Astrocyte (in vitro differentiated cells and primary cell): ENCODE measurements around the gene PSAP. TPM values are rescaled to one million over a fixed set of nuclear protein-coding genes. Genes with fewer than 3 reads are reported as not detected.

Source experiments
- DNase-seq: peaks from one replicate; pipeline ENCODE4 v3.0.0-alpha.2; 2010; ENCODE audit warnings: low read depth
- FAIRE-seq: peaks from 2 replicates; lab custom pipeline; 2011; peaks lifted over from hg19 to GRCh38; lab: Jason Lieb, UNC
- H2AFZ ChIP-seq: 2 replicates; pipeline ENCODE4 v1.6.0; 2012; ENCODE audit warnings: low read depth, low read length, inconsistent platforms
- H3K27ac ChIP-seq: 2 replicates; pipeline ENCODE4 v1.5.1; 2011; ENCODE audit warnings: low read depth, low read length, inconsistent platforms
- H3K27me3 ChIP-seq: 2 replicates; pipeline ENCODE4 v1.6.0; 2011; ENCODE audit warnings: low read length, inconsistent platforms; ENCODE audit not compliant: insufficient read depth
- H3K36me3 ChIP-seq: 2 replicates; pipeline ENCODE4 v1.5.1; 2011; ENCODE audit warnings: low read length, inconsistent platforms; ENCODE audit not compliant: insufficient read depth
- H3K4me1 ChIP-seq: 2 replicates; pipeline ENCODE4 v1.5.1; 2011; ENCODE audit warnings: low read length, inconsistent platforms; ENCODE audit not compliant: insufficient read depth
- H3K4me2 ChIP-seq: 2 replicates; pipeline ENCODE4 v1.6.0; 2012; ENCODE audit warnings: low read length, inconsistent platforms
- H3K4me3 ChIP-seq: 2 replicates; pipeline ENCODE4 v1.5.1; 2011; ENCODE audit warnings: low read depth, mild to moderate bottlenecking, low read length, inconsistent platforms; ENCODE audit not compliant: insufficient read depth
- H3K79me2 ChIP-seq: 2 replicates; pipeline ENCODE4 v1.6.0; 2012; ENCODE audit warnings: mild to moderate bottlenecking, low read length, inconsistent platforms; ENCODE audit not compliant: insufficient read depth
- H3K9ac ChIP-seq: 2 replicates; pipeline ENCODE4 v1.6.0; 2012; ENCODE audit warnings: mild to moderate bottlenecking, low read length, inconsistent platforms
- H3K9me3 ChIP-seq: 2 replicates; pipeline ENCODE4 v1.5.1; 2012; ENCODE audit warnings: low read depth, mild to moderate bottlenecking, low read length, inconsistent platforms; ENCODE audit not compliant: insufficient read depth
- H4K20me1 ChIP-seq: 2 replicates; pipeline ENCODE4 v1.6.0; 2012; ENCODE audit warnings: low read length, inconsistent platforms; ENCODE audit not compliant: insufficient read depth
- H3K27ac Mint-ChIP-seq: one replicate; pipeline ENCODE4 v1.8.0; 2021; ENCODE audit warnings: mild to moderate bottlenecking, mixed read lengths; ENCODE audit not compliant: unreplicated experiment
- H3K27me3 Mint-ChIP-seq: one replicate; pipeline ENCODE4 v1.8.0; 2021; ENCODE audit warnings: low read depth, mixed read lengths; ENCODE audit not compliant: unreplicated experiment
- H3K36me3 Mint-ChIP-seq: one replicate; pipeline ENCODE4 v1.8.0; 2021; ENCODE audit warnings: low read depth, mixed read lengths; ENCODE audit not compliant: unreplicated experiment
- H3K4me1 Mint-ChIP-seq: one replicate; pipeline ENCODE4 v1.8.0; 2021; ENCODE audit warnings: low read depth, mixed read lengths; ENCODE audit not compliant: unreplicated experiment
- H3K4me3 Mint-ChIP-seq: one replicate; pipeline ENCODE4 v1.8.0; 2021; ENCODE audit warnings: mild to moderate bottlenecking, moderate library complexity, mixed read lengths; ENCODE audit not compliant: unreplicated experiment
- H3K9me3 Mint-ChIP-seq: one replicate; pipeline ENCODE4 v1.8.0; 2021; ENCODE audit warnings: mild to moderate bottlenecking, mixed read lengths; ENCODE audit not compliant: unreplicated experiment
- EZH2 ChIP-seq: IDR thresholded peaks from 2 replicates; pipeline ENCODE4 v1.6.1; 2012; ENCODE audit warnings: mild to moderate bottlenecking, low read length, inconsistent platforms; ENCODE audit not compliant: insufficient read depth
- total RNA-seq: library from RNA; stranded (reverse); gene quantifications from 2 replicates; pipeline ENCODE4 v1.2.1, GENCODE V29; 2021
- TF ChIP-seq, protein P1 (sequence below): IDR thresholded peaks from 2 replicates; pipeline ENCODE4 v1.5.1; 2011; ENCODE audit warnings: low read depth, mild to moderate bottlenecking, inconsistent platforms, low read length, moderate library complexity; ENCODE audit not compliant: insufficient read depth

The PSAP gene
- total RNA-seq, 1 donor from 2014 or later: 1,120 TPM

DNA sequence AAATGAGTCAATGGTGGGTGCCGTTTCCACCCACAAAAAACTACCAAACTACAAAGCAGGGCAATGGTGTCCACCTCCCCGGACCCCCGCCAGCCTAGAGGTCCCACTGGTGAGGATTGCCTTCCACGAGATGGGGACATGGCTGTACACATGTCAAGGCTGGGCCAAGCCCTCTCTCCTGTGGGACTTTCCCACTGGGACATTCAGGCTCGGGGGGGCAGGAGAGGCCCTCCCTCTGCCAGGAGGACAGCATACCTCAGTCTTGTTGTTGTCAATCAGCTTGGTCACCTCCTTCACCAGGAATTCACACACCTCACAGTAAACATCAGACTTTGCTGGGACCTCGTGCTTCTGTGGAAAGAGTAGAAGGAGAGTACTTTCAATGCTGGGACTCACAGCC is 31.1 kb downstream of the PSAP start:
- Mint-ChIP-seq H3K36me3 (peaks cover 35% of the 10 kb centered on the region), H3K27ac (no peak overlapping the region), H3K4me1 (peaks cover 17% of the 10 kb centered on the region), H3K27me3 (no peaks in the 10 kb centered on the region), H3K9me3 (no peaks in the 10 kb centered on the region), H3K4me3 (no peak overlapping the region)
- peaks cover 9% of the 10 kb centered on the region for H3K4me1 ChIP-seq
- H3K79me2 ChIP-seq: no peaks in the 10 kb centered on the region
- DNase-seq (no peak), FAIRE-seq (no peak)
- H3K4me2 ChIP-seq: no peak overlapping the region
- H4K20me1 ChIP-seq: peaks cover 95% of the 10 kb centered on the region
- TF ChIP-seq, protein P1, sequence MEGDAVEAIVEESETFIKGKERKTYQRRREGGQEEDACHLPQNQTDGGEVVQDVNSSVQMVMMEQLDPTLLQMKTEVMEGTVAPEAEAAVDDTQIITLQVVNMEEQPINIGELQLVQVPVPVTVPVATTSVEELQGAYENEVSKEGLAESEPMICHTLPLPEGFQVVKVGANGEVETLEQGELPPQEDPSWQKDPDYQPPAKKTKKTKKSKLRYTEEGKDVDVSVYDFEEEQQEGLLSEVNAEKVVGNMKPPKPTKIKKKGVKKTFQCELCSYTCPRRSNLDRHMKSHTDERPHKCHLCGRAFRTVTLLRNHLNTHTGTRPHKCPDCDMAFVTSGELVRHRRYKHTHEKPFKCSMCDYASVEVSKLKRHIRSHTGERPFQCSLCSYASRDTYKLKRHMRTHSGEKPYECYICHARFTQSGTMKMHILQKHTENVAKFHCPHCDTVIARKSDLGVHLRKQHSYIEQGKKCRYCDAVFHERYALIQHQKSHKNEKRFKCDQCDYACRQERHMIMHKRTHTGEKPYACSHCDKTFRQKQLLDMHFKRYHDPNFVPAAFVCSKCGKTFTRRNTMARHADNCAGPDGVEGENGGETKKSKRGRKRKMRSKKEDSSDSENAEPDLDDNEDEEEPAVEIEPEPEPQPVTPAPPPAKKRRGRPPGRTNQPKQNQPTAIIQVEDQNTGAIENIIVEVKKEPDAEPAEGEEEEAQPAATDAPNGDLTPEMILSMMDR: no peak
- no peak for TF ChIP-seq EZH2
- H3K9ac ChIP-seq: no peak overlapping the region
- no peak overlapping the region for H3K4me3 ChIP-seq
- no peaks in the 10 kb centered on the region for H3K9me3 ChIP-seq
- peaks cover 54% of the 10 kb centered on the region for H3K36me3 ChIP-seq
- no peak overlapping the region for H2AFZ ChIP-seq
- no peaks in the 10 kb centered on the region for H3K27me3 ChIP-seq
- H3K27ac ChIP-seq: no peak overlapping the region

DNA sequence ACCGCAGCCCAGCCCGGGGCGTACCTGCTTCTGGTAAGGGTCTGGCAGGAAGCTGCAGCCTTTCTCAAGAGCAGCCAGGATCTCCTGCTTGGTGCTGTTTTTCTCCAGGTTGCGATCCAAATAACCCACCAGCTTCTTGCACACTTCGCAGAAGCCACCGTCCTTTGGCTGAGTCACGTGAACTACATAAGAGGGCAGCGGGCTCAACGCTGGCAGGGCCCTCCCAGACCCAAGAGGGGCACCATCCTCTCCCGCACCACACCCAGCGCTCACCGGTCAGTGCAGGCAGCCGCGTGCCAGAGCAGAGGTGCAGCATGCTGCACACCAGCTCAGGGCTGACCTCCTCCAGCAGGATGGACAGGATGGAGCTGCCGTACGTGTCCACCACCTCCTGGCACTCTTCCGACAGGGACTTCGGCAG is 31.6 kb downstream of the PSAP start:
- Histone ChIP-seq H2AFZ (no peak overlapping the region), H3K27ac (no peak overlapping the region), H3K9ac (no peak overlapping the region), H3K36me3 (peaks cover 49% of the 10 kb centered on the region), H3K27me3 (no peaks in the 10 kb centered on the region), H3K4me3 (no peak overlapping the region), H3K4me1 (peaks cover 9% of the 10 kb centered on the region), H3K9me3 (no peaks in the 10 kb centered on the region), H3K4me2 (no peak overlapping the region), H3K79me2 (no peaks in the 10 kb centered on the region), H4K20me1 (peaks cover 97% of the 10 kb centered on the region)
- H3K36me3 Mint-ChIP-seq: peaks cover 37% of the 10 kb centered on the region
- no peak for TF ChIP-seq EZH2
- TF ChIP-seq, protein P1: no peak
- H3K9me3 Mint-ChIP-seq: no peaks in the 10 kb centered on the region
- no peak overlapping the region for H3K27ac Mint-ChIP-seq
- peaks cover 17% of the 10 kb centered on the region for H3K4me1 Mint-ChIP-seq
- DNase-seq: no peak
- no peak for FAIRE-seq
- no peak overlapping the region for H3K4me3 Mint-ChIP-seq
- H3K27me3 Mint-ChIP-seq: no peaks in the 10 kb centered on the region

DNA sequence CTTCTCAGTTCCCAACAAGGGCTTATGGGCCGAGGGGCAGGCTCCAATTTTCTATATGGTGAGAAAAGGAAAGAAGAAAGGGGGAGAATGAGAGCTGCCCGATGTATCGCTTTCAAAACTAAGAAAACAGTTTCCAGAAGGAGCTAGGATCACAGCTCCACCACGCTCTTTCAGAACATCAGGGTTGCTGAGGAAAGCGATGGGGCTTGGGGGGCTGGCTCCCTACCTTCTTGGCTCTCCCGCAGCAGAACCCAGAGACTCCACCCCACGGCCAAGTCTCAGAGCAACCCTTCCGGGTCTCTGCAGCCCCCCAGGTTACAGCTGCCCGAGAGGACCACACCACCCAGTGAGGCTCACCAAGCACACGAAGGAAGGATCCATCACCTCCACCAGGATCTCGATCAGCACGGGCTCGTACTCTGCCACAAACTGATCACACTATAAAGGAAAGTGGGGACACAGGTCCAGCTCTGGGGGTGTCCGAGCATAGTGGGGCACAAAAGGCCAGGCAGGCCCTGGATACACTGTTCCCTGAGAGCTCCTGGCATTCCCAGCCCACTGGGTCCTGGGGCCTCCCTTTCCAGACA is 32.3 kb downstream of the PSAP start:
- Mint-ChIP-seq H3K4me1 (peaks cover 17% of the 10 kb centered on the region), H3K27ac (peak overlapping the region; percentile 26), H3K36me3 (peaks cover 40% of the 10 kb centered on the region), H3K4me3 (no peak overlapping the region), H3K27me3 (no peaks in the 10 kb centered on the region), H3K9me3 (no peaks in the 10 kb centered on the region)
- no peak overlapping the region for H3K9ac ChIP-seq
- H4K20me1 ChIP-seq: peaks cover 97% of the 10 kb centered on the region
- FAIRE-seq (no peak), DNase-seq (no peak)
- no peaks in the 10 kb centered on the region for H3K9me3 ChIP-seq
- H3K79me2 ChIP-seq: no peaks in the 10 kb centered on the region
- no peak for TF ChIP-seq EZH2
- TF ChIP-seq, protein P1: no peak
- H3K36me3 ChIP-seq: peaks cover 43% of the 10 kb centered on the region
- H3K4me1 ChIP-seq: peaks cover 9% of the 10 kb centered on the region
- no peak overlapping the region for H3K27ac ChIP-seq
- no peak overlapping the region for H3K4me3 ChIP-seq
- H3K4me2 ChIP-seq: no peak overlapping the region
- H2AFZ ChIP-seq: no peak overlapping the region
- no peaks in the 10 kb centered on the region for H3K27me3 ChIP-seq
